Uterus (tissue), 4 donors: ENCODE measurements around the gene LRP2BP. TPM values are rescaled to one million over a fixed set of nuclear protein-coding genes. Genes with fewer than 3 reads are reported as not detected.
A peak's percentile ranks its signal among the peaks of the same experiment; 100 is the strongest.

Experiments
- DNase-seq, 2 donors: peaks; one replicate each; pipeline ENCODE4 v3.0.0-alpha.2; 2019 to 2020
- H3K27ac ChIP-seq, 2 donors: fragments of 200-600 bp; sonication (generic); 1 replicate in 1 of 2; 2 replicates in 1 of 2; pipeline ENCODE4 v1.5.1; 2016 to 2018
- H3K27me3 ChIP-seq, 2 donors: fragments of 200-600 bp; sonication (generic); one replicate each; pipeline ENCODE4 v1.5.1; 2018 to 2019; ENCODE audit warnings: control low read depth in 1 of 2
- H3K36me3 ChIP-seq, 2 donors: fragments of 200-600 bp; sonication (generic); one replicate each; pipeline ENCODE4 v1.5.1; 2019; ENCODE audit warnings: control low read depth in 1 of 2
- H3K4me1 ChIP-seq, 2 donors: fragments of 200-600 bp; sonication (generic); one replicate each; pipeline ENCODE4 v1.5.1; 2018 to 2019; ENCODE audit warnings: control low read depth in 1 of 2
- H3K4me3 ChIP-seq, 2 donors: fragments of 200-600 bp; sonication (generic); 1 replicate in 1 of 2; 2 replicates in 1 of 2; pipeline ENCODE4 v1.5.1; 2018 to 2019; ENCODE audit warnings: mild to moderate bottlenecking in 1 of 2
- H3K9me3 ChIP-seq, 2 donors: fragments of 200-600 bp; sonication (generic); one replicate each; pipeline ENCODE4 v1.5.1; 2019; ENCODE audit warnings: control low read depth in 1 of 2
- POLR2A ChIP-seq, 2 donors: fragments of 450-650 bp; IDR thresholded peaks; one replicate each; pipeline ENCODE4 v1.6.1; 2016; ENCODE audit warnings: antibody characterized with exemption in 2 of 2, mild to moderate bottlenecking in 1 of 2, moderate library complexity in 1 of 2
- intact Hi-C: fragments of 100-400 bp; cut with DNase I; formaldehyde crosslinking; loops from one replicate; pipeline ENCODE4 v1.15.1; 2023; ENCODE audit warnings: low total_unique reads
- total RNA-seq, 4 donors: library from RNA; depleted of rRNA in 3 of 4; stranded (reverse); fragments of >200 nt in 3 of 4; gene quantifications; one replicate each; pipeline versions ENCODE4 v1.1.0 to v1.2.4, GENCODE V29; 2014 to 2023
- TF ChIP-seq, protein P1 (sequence below), 4 experiments: fragments of 200-600 bp in 2 of 4; fragments of 450-650 bp in 2 of 4; sonication (generic) in 2 of 4; IDR thresholded peaks; one replicate each; pipeline ENCODE4 v1.5.1; 2016 to 2019; ENCODE audit warnings: antibody characterized with exemption in 4 of 4, mild to moderate bottlenecking in 2 of 4, moderate library complexity in 1 of 4
- donor health status: DM: yes; HTN: yes; CAD: no.

Gene LRP2BP
- total RNA-seq, 4 donors from 2014 or later: 1.2 to 3.3 (median 2.0) TPM

DNA sequence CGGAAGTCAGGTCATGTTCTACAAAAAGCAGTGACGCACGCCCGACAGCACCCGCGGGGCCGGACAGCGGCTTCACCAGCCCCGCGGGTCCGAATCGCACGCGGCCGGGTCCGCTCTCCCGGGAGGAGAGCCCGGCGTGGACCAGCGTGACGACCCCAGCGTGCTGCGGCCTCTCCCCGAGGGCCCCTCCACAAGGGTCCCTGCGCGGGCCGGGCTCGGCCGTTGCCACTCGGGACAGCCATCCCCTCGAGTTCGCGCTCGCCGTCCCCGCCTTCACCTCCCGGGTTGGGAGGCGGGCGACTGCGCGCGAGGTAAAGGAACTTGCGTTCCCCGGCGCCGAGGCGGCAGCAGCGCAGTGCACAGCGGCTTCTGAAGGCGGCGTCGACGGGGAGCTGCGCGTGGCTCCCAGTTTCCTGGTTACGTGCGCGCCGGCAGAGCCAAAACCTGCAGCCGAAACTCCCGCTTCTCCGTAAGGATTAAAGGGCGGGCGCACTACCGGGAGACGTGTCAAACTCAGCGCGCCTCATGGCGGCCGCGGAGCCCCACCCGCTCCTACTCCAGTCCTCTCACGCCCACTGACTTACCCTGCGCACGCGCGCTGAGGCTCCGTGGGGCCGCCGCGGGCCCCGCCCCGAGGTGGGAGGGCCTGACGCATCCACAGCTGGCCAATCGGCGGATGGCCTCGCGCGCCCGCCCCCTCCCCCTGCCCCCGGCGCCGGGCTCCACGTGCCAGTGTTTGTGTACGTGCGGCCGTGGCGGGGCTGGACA, 416 bp upstream of the LRP2BP start:
- TF ChIP-seq POLR2A (IDR thresholded peaks at IDR 0.05): peak; percentile 89
- TF ChIP-seq, protein P1, sequence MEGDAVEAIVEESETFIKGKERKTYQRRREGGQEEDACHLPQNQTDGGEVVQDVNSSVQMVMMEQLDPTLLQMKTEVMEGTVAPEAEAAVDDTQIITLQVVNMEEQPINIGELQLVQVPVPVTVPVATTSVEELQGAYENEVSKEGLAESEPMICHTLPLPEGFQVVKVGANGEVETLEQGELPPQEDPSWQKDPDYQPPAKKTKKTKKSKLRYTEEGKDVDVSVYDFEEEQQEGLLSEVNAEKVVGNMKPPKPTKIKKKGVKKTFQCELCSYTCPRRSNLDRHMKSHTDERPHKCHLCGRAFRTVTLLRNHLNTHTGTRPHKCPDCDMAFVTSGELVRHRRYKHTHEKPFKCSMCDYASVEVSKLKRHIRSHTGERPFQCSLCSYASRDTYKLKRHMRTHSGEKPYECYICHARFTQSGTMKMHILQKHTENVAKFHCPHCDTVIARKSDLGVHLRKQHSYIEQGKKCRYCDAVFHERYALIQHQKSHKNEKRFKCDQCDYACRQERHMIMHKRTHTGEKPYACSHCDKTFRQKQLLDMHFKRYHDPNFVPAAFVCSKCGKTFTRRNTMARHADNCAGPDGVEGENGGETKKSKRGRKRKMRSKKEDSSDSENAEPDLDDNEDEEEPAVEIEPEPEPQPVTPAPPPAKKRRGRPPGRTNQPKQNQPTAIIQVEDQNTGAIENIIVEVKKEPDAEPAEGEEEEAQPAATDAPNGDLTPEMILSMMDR (IDR thresholded peaks at IDR 0.05): peak in 1 of 4 experiments; percentile 8
- H3K4me3 ChIP-seq: peak overlapping the region; percentile 82 to 92
- H3K27me3 ChIP-seq: no peaks in the 10 kb centered on the region
- peak; percentile 95 to 98 for DNase-seq
- no peaks in the 10 kb centered on the region for H3K9me3 ChIP-seq
- intact Hi-C loops: no loop called here
- no peaks in the 10 kb centered on the region for H3K4me1 ChIP-seq
- peak overlapping the region; percentile 98 to 99 for H3K27ac ChIP-seq
- no peaks in the 10 kb centered on the region for H3K36me3 ChIP-seq

GRCh38 chr4:185394568-185395237, 1.0 kb downstream of the LRP2BP start:
- no peaks in the 10 kb centered on the region for H3K9me3 ChIP-seq
- no peaks in the 10 kb centered on the region for H3K27me3 ChIP-seq
- TF ChIP-seq POLR2A (IDR thresholded peaks at IDR 0.05): no peak
- TF ChIP-seq, protein P1 (IDR thresholded peaks at IDR 0.05): no peak
- no peak for DNase-seq
- intact Hi-C loops: no loop called here
- H3K4me1 ChIP-seq: no peaks in the 10 kb centered on the region
- no peaks in the 10 kb centered on the region for H3K36me3 ChIP-seq
- H3K4me3 ChIP-seq: peak overlapping the region; percentile 82 to 92
- peak overlapping the region; percentile 98 to 99 for H3K27ac ChIP-seq

DNA sequence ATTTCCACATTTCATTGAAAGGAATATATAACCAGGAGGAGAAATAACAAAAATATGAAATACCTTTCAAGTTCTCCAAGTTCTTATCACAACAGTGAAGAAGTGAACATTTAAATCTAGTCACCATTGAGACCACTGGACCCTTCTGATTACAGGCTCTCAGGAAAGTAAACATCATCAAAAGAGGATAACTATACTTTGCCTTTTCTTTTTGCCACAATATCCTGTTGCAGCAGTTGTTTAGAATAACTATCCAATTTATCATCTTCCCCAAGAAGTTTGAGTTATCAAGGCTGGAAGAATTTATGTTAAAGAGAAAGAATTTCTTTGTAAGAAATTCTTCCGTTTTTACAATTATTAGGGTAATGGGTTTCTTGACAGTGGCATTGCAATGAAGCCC, 3.6 kb downstream of the LRP2BP start:
- H3K27ac ChIP-seq: no peak overlapping the region
- intact Hi-C loops: no loop called here
- H3K4me1 ChIP-seq: no peaks in the 10 kb centered on the region
- DNase-seq: no peak
- no peaks in the 10 kb centered on the region for H3K9me3 ChIP-seq
- H3K4me3 ChIP-seq: no peak overlapping the region
- no peaks in the 10 kb centered on the region for H3K36me3 ChIP-seq
- H3K27me3 ChIP-seq: no peaks in the 10 kb centered on the region
- no peak for TF ChIP-seq POLR2A (IDR thresholded peaks at IDR 0.05)
- TF ChIP-seq, protein P1 (IDR thresholded peaks at IDR 0.05): no peak

- Histone ChIP-seq H3K27ac (no peak overlapping the region), H3K4me3 (no peak overlapping the region), H3K27me3 (no peaks in the 10 kb centered on the region), H3K36me3 (no peaks in the 10 kb centered on the region), H3K4me1 (no peaks in the 10 kb centered on the region), H3K9me3 (no peaks in the 10 kb centered on the region)
- intact Hi-C loops: no loop called here
- no peak for TF ChIP-seq POLR2A (IDR thresholded peaks at IDR 0.05)
- TF ChIP-seq, protein P1 (IDR thresholded peaks at IDR 0.05): no peak
- no peak for DNase-seq
Measured at GRCh38 chr4:185390941-185391340, 4.8 kb downstream of the LRP2BP start.

GRCh38 chr4:185387957-185388356, 7.8 kb downstream of the LRP2BP start:
- Histone ChIP-seq H3K27ac (no peak overlapping the region), H3K9me3 (no peaks in the 10 kb centered on the region), H3K4me3 (no peak overlapping the region), H3K27me3 (no peaks in the 10 kb centered on the region), H3K4me1 (no peaks in the 10 kb centered on the region), H3K36me3 (no peaks in the 10 kb centered on the region)
- intact Hi-C loops: no loop called here
- TF ChIP-seq, protein P1 (IDR thresholded peaks at IDR 0.05): no peak
- TF ChIP-seq POLR2A (IDR thresholded peaks at IDR 0.05): no peak
- DNase-seq: no peak
